Activated CD4-positive, alpha-beta memory T cell treated with anti-CD3 and anti-CD28 coated beads, Interleukin-2, amount 10 ng/mL, durations not matched to agents 7 days and 5 days (primary cell): Measurements from ENCODE around the gene NPTXR. TPM values are rescaled to one million over a fixed set of nuclear protein-coding genes. Genes with fewer than 3 reads are reported as not detected.
A peak's percentile ranks its signal among the peaks of the same experiment; 100 is the strongest.

Source experiments
- CTCF ChIA-PET: fragments of 350-600 bp; sonication (Branson Sonifier 250); formaldehyde crosslinking; loops from one replicate; lab custom pipeline; 2021; ENCODE audit warnings: antibody characterized with exemption, inconsistent platforms; lab: Charles Lee
- POLR2A ChIA-PET: fragments of 350-600 bp; sonication (Branson Sonifier 250); formaldehyde crosslinking; loops from one replicate; lab custom pipeline; 2021; ENCODE audit warnings: antibody characterized with exemption; lab: Charles Lee
- DNase-seq: peaks from one replicate; pipeline ENCODE4 v3.0.0-alpha.2; 2020
- H3K27ac Mint-ChIP-seq: one replicate; pipeline ENCODE4 v1.8.0; 2021; ENCODE audit warnings: mild to moderate bottlenecking, mixed read lengths
- H3K27me3 Mint-ChIP-seq: one replicate; pipeline ENCODE4 v1.8.0; 2021; ENCODE audit warnings: mixed read lengths
- H3K36me3 Mint-ChIP-seq: one replicate; pipeline ENCODE4 v1.8.0; 2021; ENCODE audit warnings: low read depth, mixed read lengths
- H3K4me1 Mint-ChIP-seq: one replicate; pipeline ENCODE4 v1.8.0; 2021; ENCODE audit warnings: mixed read lengths
- H3K4me3 Mint-ChIP-seq: one replicate; pipeline ENCODE4 v1.8.0; 2021; ENCODE audit warnings: mild to moderate bottlenecking, mixed read lengths
- H3K9me3 Mint-ChIP-seq: one replicate; pipeline ENCODE4 v1.8.0; 2021; ENCODE audit warnings: mixed read lengths
- total RNA-seq, 2 experiments: library from RNA; stranded (reverse); gene quantifications; one replicate each; pipeline ENCODE4 v1.2.3, GENCODE V29; 2021

NPTXR gene
- total RNA-seq, 2 experiments from 2014 or later = 0.91 to 1.3 TPM

DNA sequence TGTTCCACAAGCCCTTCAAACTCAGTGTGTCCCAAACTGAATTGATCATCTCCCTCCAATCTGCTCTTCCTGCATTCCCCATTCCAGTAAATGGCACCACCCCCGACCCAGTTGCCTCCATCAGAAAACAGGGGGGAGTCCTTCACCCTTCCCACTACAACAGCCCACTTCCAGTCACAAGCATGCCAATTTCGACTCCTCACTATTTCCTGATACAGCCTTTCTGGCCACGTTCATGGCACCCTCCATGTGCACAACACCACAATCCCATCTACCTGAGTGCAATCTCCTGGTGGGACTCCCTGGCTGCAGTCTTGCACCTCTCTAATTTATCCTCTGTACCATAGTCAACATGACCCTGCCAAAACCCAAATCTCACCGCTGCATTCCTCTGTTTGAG lies 48.3 kb downstream of the NPTXR start:
- peaks cover 26% of the 10 kb centered on the region for H3K27me3 Mint-ChIP-seq
- H3K27ac Mint-ChIP-seq = no peak overlapping the region
- H3K4me3 Mint-ChIP-seq = no peak overlapping the region
- H3K9me3 Mint-ChIP-seq = no peaks in the 10 kb centered on the region
- ChIA-PET CTCF (no interaction called here), POLR2A (interaction anchor here (0.6 kb wide), 1 partner anchor 76 kb away, joined by 3 read pairs; the partner anchor contains the start of gene CBX6)
- no peak for DNase-seq
- H3K36me3 Mint-ChIP-seq = no peaks in the 10 kb centered on the region
- H3K4me1 Mint-ChIP-seq = peaks cover 25% of the 10 kb centered on the region

DNA sequence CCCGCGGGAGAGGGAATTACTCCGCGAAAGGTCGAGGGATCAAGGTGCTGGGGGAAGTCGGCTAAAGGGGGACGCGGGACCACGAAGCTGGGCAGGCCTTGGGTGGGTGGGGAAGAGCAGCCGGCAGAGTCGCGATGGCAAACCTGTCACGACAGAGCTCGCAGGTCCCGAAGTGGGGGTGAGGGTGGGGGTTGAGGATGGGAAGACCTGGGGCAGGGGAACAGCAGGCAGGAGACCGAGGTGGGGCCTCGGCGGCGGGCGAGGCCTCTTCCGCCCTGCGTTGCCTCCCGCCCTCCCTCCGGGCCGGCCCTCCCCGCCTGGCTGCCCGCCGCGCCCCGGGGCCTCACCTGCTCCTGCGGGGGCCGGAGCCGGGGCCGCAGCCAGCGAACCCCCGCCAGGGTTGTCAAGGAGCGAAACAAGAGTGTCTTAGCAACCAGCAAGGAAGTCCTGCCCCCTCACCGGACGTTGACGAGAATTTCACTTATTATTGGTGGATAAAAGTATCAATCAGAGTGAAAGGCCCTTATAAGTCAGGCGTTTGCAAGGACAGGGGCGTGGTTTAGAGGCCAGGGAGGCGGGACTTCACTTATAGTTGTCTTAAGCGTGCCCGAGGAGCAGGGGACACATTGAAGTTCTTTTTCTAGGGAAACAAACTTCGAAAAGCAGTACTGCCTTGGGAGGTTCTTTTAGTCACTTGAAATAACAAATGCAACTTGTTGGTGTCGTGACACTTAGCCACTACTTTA lies 49.9 kb downstream of the NPTXR start, which contains the start of gene DNAL4:
Gene DNAL4 (minus strand): TSS at position 423 of the 746 bp plus-strand sequence. CDS start 11,412 bp downstream, outside the sequence.
- ChIA-PET POLR2A (no interaction called here), CTCF (no interaction called here)
- Mint-ChIP-seq H3K27me3 (peaks cover 26% of the 10 kb centered on the region), H3K4me1 (peaks cover 25% of the 10 kb centered on the region), H3K4me3 (peak within 1 kb of the TSS; percentile 77), H3K27ac (peak within 1 kb of the TSS; percentile 21), H3K36me3 (no peaks in the 10 kb centered on the region), H3K9me3 (no peaks in the 10 kb centered on the region)
- peak; percentile 93 for DNase-seq

DNA sequence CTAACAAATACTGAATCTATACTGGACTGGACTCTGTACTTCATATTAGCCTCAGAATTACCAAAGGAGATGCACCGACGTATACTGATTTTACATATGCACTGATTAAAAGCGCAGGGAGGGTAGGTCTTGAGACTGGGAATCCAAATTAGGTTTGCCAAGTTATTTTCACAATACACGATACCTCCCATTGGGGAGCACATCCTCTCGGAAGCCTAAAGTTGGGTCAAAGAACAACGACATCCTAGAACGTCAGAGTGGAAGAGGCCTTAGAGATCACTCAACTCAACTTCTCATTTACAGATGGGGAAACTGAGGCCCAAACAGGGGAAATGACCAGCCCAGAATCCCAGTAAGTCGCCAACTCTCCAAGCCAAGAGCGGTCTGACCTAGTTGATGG lies 50.5 kb downstream of the NPTXR start:
- Mint-ChIP-seq H3K36me3 (no peaks in the 10 kb centered on the region), H3K27ac (peak overlapping the region; percentile 21), H3K9me3 (no peaks in the 10 kb centered on the region), H3K27me3 (peaks cover 21% of the 10 kb centered on the region), H3K4me1 (peaks cover 21% of the 10 kb centered on the region), H3K4me3 (peak overlapping the region; percentile 77)
- no peak for DNase-seq
- ChIA-PET POLR2A (interaction anchor here (0.6 kb wide), 1 partner anchor 12 kb away, joined by 3 read pairs; no protein-coding TSS in a partner anchor), CTCF (interaction anchor here (0.9 to 2.4 kb wide), 2 partner anchors 24 to 69 kb away, joined by 3 to 14 read pairs; no protein-coding TSS in a partner anchor)

DNA sequence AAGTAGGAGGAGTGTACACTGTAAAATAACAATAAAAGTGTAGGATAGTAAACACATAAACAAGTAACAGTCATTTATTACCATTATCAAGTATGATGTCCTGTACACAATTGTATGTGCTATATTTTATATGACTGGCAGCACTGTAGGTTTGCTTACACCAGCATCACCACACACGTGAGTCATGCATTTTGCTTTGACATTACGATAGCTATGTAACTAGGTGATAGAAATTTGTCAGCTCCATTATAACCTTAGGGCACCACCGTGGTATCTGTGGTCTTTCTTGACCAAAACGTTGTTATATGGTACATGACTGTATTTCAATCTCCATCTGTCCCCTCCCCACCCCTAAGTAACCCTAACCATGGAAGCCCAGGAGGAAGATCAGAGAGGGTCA lies 51.0 kb downstream of the NPTXR start:
- CTCF ChIA-PET = interaction anchor here (0.9 to 2.4 kb wide), 3 partner anchors 24 to 68 kb away, joined by 3 to 14 read pairs (median 3); no protein-coding TSS in a partner anchor
- H3K9me3 Mint-ChIP-seq = no peaks in the 10 kb centered on the region
- POLR2A ChIA-PET = interaction anchor here (0.6 kb wide), 1 partner anchor 11 kb away, joined by 3 read pairs; no protein-coding TSS in a partner anchor
- no peaks in the 10 kb centered on the region for H3K36me3 Mint-ChIP-seq
- H3K27me3 Mint-ChIP-seq = peaks cover 17% of the 10 kb centered on the region
- no peak for DNase-seq
- H3K4me1 Mint-ChIP-seq = peaks cover 21% of the 10 kb centered on the region
- H3K4me3 Mint-ChIP-seq = peak overlapping the region; percentile 77
- H3K27ac Mint-ChIP-seq = peak overlapping the region; percentile 21

DNA sequence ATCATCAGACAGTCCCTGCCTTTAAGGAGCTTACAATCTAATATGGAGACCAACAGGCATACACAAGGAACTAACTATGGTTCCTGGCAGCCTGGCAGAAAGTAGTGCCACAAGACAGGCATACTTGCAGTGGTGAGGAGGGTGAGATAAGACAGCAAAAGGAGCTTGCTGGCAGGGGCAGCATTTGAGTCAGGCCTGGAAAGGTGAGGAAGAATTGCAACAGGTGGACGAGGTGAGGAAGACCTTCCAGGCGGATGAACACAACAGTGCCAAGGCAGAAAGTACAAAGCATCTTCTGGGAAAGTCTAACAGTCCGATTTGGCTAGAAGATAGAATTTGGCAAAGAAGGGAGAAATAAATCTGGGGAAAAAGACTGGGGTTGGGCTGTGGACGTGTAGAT lies 54.2 kb downstream of the NPTXR start:
- Mint-ChIP-seq H3K27me3 (no peaks in the 10 kb centered on the region), H3K4me3 (no peak overlapping the region), H3K27ac (no peak overlapping the region), H3K4me1 (peaks cover 15% of the 10 kb centered on the region), H3K9me3 (no peaks in the 10 kb centered on the region), H3K36me3 (no peaks in the 10 kb centered on the region)
- POLR2A ChIA-PET = no interaction called here
- no peak for DNase-seq
- CTCF ChIA-PET = no interaction called here

DNA sequence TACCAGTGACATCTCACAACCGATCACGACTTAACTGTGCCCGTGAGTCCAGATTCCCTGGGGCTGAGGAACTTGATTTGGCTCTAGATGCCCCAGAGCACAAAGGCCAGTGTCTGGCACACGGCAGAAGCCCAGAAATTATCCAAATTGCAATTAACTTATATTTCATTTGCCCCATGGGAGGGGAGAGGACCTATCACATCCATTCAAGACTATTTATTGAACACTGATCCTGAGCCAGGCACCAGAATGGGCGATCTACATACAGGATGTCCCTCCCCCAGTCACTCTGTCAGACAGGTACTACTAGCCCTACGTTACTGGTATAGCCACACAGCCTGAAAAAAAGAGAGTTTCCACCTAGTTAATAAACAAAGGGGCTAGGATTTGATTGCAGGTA lies 55.0 kb downstream of the NPTXR start:
- Mint-ChIP-seq H3K9me3 (no peaks in the 10 kb centered on the region), H3K4me1 (peaks cover 8% of the 10 kb centered on the region), H3K27ac (no peak overlapping the region), H3K36me3 (no peaks in the 10 kb centered on the region), H3K27me3 (no peaks in the 10 kb centered on the region), H3K4me3 (no peak overlapping the region)
- DNase-seq = no peak
- ChIA-PET POLR2A (no interaction called here), CTCF (no interaction called here)

DNA sequence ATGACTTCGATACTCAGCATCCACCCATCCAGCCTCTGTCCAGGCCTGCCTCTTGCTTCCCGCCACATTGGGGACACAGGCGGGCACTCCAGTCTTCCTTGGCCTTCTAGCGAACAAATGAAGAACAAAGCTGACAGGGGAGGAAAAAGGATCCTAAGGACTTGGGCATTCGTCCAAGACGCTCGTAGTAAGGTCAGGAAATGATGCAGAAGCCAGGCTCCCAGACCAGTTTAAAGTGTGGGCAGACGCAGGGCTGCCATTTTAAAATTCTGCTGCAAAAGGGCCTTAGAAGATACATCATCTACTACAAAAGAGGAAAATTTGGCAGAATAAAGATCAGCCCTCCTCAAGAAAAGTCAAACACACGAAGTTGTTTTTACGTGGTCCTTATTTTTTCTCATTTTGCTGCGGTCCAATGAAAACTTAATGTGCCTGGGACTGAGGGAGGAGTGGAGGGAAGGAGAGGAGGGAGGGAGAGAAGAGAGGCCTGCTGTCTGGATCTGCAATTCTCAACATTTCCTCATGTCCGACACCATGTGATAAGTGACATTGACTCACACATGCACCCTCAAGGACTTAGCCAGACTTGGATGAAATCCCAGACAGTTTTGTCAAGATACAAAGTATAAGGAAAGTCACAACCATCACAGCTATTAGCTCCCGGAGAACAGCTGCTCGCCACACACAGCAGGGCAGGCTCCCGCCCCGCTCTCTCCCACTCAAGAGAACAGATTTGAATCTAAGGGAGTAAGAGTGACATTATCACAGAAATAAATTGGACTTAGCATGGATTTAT lies 55.6 kb downstream of the NPTXR start:
- Mint-ChIP-seq H3K4me3 (no peak overlapping the region), H3K27me3 (no peaks in the 10 kb centered on the region), H3K9me3 (no peaks in the 10 kb centered on the region), H3K4me1 (peaks cover 6% of the 10 kb centered on the region), H3K27ac (no peak overlapping the region), H3K36me3 (no peaks in the 10 kb centered on the region)
- CTCF ChIA-PET = interaction anchor here (0.9 kb wide), 1 partner anchor 491 kb away, joined by 5 read pairs; no protein-coding TSS in a partner anchor
- POLR2A ChIA-PET = no interaction called here
- DNase-seq = no peak

DNA sequence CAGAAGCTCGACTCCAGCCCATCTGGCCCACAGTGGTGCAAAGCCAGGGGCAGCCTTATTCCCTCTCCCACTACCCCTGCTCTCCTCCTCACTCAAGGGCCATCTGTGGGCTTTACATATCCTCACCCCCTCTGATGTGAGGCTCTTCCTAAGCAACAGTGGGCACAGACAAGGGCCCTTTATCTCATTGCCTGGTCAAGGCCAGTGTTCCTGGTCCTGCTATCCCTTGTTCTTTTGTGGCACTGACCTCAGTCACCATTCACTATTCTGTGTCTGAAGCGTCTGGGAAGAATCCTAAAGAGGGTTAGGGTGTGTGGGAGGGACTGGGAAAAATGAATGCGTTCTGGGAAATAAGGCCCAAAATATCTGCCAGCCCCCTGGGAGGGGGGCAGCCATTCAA lies 57.2 kb downstream of the NPTXR start:
- H3K9me3 Mint-ChIP-seq = no peaks in the 10 kb centered on the region
- ChIA-PET CTCF (interaction anchor here (0.8 kb wide), 1 partner anchor 17 kb away, joined by 3 read pairs; no protein-coding TSS in a partner anchor), POLR2A (no interaction called here)
- H3K4me1 Mint-ChIP-seq = peaks cover 10% of the 10 kb centered on the region
- no peak for DNase-seq
- H3K4me3 Mint-ChIP-seq = no peak overlapping the region
- H3K27me3 Mint-ChIP-seq = no peaks in the 10 kb centered on the region
- no peak overlapping the region for H3K27ac Mint-ChIP-seq
- no peaks in the 10 kb centered on the region for H3K36me3 Mint-ChIP-seq

DNA sequence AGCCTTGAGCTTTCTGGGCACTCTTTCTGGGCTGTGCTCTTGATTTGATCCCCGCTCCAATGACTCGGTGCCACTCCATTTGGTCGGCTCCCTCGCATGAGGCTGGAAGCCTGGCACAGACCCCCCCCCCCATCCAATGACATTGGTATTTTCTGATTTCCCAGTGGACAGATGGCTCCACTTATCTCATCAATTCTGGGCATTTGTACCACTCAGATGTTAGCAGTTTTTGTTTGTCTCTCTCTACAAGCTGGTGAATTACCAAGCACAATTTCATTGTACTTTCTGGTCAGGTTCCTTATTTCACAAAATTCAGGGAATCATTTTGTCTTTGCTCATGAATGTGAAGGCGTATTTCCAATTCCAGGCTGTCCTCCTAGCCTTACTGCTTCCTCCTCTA lies 59.0 kb downstream of the NPTXR start:
- Mint-ChIP-seq H3K4me3 (no peak overlapping the region), H3K36me3 (no peaks in the 10 kb centered on the region)
- CTCF ChIA-PET = no interaction called here

DNA sequence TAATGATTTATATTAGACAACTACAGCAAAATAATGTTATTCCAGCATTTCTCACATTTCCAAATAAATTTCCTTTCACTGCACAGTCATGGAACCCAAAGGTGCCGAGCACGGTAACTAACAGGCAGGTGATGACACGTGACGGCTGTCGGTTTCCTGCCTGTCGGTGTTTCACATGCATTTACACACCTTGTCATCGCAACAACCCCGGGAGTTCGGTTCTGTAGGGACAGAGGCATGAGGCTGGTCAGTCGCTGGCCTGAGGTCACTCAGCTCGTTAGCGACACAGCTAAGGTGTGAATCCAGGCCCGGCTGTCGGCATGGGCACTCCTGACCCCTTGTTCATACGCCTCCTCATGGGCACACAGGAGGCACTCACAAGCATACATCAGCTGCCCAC lies 59.8 kb downstream of the NPTXR start:
- POLR2A ChIA-PET = interaction anchor here (0.6 kb wide), 1 partner anchor 880 kb away, joined by 3 read pairs; no protein-coding TSS in a partner anchor
- CTCF ChIA-PET = interaction anchor here (1.8 kb wide), 1 partner anchor 18 kb away, joined by 4 read pairs; no protein-coding TSS in a partner anchor
- no peaks in the 10 kb centered on the region for H3K36me3 Mint-ChIP-seq

More for the DNA sequence above, 59.0 kb downstream of the NPTXR start:
- no peaks in the 10 kb centered on the region for H3K9me3 Mint-ChIP-seq
- peaks cover 10% of the 10 kb centered on the region for H3K4me1 Mint-ChIP-seq
- no peak overlapping the region for H3K27ac Mint-ChIP-seq
- POLR2A ChIA-PET = interaction anchor here (0.6 kb wide), 1 partner anchor 880 kb away, joined by 3 read pairs; no protein-coding TSS in a partner anchor
- H3K27me3 Mint-ChIP-seq = no peaks in the 10 kb centered on the region
- DNase-seq = no peak

DNA sequence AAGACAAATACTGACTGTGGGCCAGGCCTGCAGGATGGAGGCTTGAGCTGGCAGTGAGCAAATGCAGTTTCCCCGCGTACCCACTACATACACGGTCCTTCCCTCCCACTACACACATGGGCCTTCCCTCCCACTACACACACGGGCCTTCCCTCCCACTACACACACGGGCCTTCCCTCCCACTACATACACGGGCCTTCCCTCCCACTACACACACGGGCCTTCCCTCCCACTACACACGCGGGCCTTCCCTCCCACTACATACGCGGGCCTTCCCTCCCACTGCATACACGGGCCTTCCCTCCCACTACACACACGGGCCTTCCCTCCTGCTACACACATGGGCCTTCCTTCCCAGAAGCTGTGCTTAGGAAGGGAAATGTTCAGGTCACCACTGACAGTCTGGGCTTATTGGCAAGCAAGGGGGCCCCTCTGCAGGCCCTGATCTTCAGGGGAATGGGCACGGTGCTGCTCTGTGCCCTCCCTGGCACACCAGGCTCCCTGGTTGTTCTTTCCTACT lies 60.7 kb downstream of the NPTXR start:
- DNase-seq = no peak
- Mint-ChIP-seq H3K9me3 (no peaks in the 10 kb centered on the region), H3K4me1 (peaks cover 10% of the 10 kb centered on the region), H3K27ac (no peak overlapping the region), H3K27me3 (no peaks in the 10 kb centered on the region), H3K36me3 (no peaks in the 10 kb centered on the region), H3K4me3 (no peak overlapping the region)
- ChIA-PET POLR2A (no interaction called here), CTCF (interaction anchor here (1.8 kb wide), 1 partner anchor 17 kb away, joined by 4 read pairs; no protein-coding TSS in a partner anchor)

More for the DNA sequence above, 59.8 kb downstream of the NPTXR start:
- DNase-seq = no peak
- Mint-ChIP-seq H3K27me3 (no peaks in the 10 kb centered on the region), H3K27ac (no peak overlapping the region), H3K4me1 (peaks cover 10% of the 10 kb centered on the region), H3K9me3 (no peaks in the 10 kb centered on the region), H3K4me3 (no peak overlapping the region)

DNA sequence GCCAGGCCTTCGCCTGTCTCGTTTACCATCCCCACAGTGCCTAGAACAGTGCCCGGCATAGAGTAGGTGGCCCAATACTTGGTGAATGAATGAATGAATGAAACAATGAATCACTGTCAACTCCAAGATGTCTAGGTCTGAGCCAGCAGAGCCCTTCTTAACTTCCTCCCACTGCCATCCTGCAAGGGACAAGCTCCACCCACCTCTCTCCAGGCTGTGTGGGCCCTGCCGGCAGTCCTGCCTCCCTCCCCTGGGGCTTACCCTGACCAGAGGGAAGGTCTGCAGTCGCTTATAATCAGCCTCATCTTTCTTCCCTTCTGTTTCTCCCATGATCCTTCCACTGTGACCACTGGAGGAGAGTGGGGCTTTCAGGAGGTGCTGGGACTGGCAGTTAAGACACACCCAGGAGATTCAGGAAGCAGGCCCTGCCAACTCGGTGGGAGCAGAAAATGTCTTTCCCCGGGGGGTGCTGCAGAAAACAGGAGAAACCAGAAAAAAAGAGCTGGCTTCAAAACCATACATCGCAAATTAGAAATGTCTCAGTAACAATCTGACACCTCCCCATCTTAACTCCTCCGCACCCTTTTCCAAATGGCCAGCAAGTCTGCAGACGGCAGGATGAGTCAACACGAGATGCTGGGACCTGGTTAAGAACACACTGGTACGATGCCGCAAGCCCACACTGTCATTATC lies 61.3 kb downstream of the NPTXR start:
- peaks cover 10% of the 10 kb centered on the region for H3K4me1 Mint-ChIP-seq
- ChIA-PET POLR2A (no interaction called here), CTCF (interaction anchor here (1.4 to 1.9 kb wide), 3 partner anchors 13 to 17 kb away, joined by 3 to 7 read pairs (median 4); no protein-coding TSS in a partner anchor)
- no peaks in the 10 kb centered on the region for H3K9me3 Mint-ChIP-seq
- no peaks in the 10 kb centered on the region for H3K27me3 Mint-ChIP-seq
- no peak overlapping the region for H3K4me3 Mint-ChIP-seq
- DNase-seq = no peak
- no peak overlapping the region for H3K27ac Mint-ChIP-seq
- H3K36me3 Mint-ChIP-seq = no peaks in the 10 kb centered on the region
